K562 (cell line): ENCODE results near the gene KNOP1. TPM values are rescaled to one million over a fixed set of nuclear protein-coding genes. Genes with fewer than 3 reads are reported as not detected.

Experiments
- ATAC-seq: fragments of 200-7000 bp; cut with Tn5 transposase; 3 replicates; pipeline ENCODE4 v1.9.1; 2020; ENCODE audit warnings: moderate library complexity
- BruUV-seq: library from RNA; stranded (reverse); fragments of 400-500 nt; replicated peaks from 2 replicates; lab custom pipeline; 2021; lab: Mats Ljungman, UMichigan
- CTCF ChIA-PET: fragments of 300-600 bp; formaldehyde crosslinking; extraction: SDS; loops from one replicate; lab custom pipeline; 2021; ENCODE audit warnings: low intra/inter-chr PET ratio; lab: Yijun Ruan, JAX
- POLR2A ChIA-PET: fragments of 300-600, 350-650 bp; sonication (Branson Sonifier 250); formaldehyde crosslinking; extraction: SDS; loops from one replicate; lab custom pipeline; 2021; ENCODE audit warnings: antibody characterized with exemption, inconsistent platforms; lab: Yijun Ruan, JAX
- DNase-seq, 4 experiments: peaks; one replicate each; pipeline versions ENCODE4 v3.0.0 to v3.0.0-alpha.2; 2011 to 2018; ENCODE audit warnings: low spot score in 3 of 4, mixed read lengths in 3 of 4; ENCODE audit errors: extremely low read depth in 1 of 4
- FAIRE-seq: peaks from 2 replicates; lab custom pipeline; 2011; peaks lifted over from hg19 to GRCh38; lab: Jason Lieb, UNC
- H2AFZ ChIP-seq: 2 replicates; pipeline ENCODE4 v1.6.0; 2011; ENCODE audit warnings: low read depth, low read length, control low read depth, inconsistent platforms
- H3K27ac ChIP-seq: fragments of 200-600 bp; 3 replicates; pipeline ENCODE4 v1.8.0; 2011; ENCODE audit warnings: low read depth, mild to moderate bottlenecking, control low read depth, inconsistent platforms, low read length, moderate library complexity, mixed read lengths; ENCODE audit errors: extremely low read depth
- H3K27me3 ChIP-seq, 2 experiments: fragments of 300-600 bp in 1 of 2; 2 replicates in 1 of 2; 3 replicates in 1 of 2; pipeline versions ENCODE4 v1.6.0 to v1.8.0; 2011; ENCODE audit warnings: inconsistent platforms in 2 of 2, low read length in 2 of 2, mild to moderate bottlenecking in 1 of 2, mixed read lengths in 1 of 2, moderate library complexity in 1 of 2; ENCODE audit not compliant: control insufficient read depth in 2 of 2, insufficient read depth in 2 of 2
- H3K36me3 ChIP-seq: fragments of 300-600 bp; 3 replicates; pipeline ENCODE4 v1.8.0; 2011; ENCODE audit warnings: mild to moderate bottlenecking, low read length, inconsistent platforms; ENCODE audit not compliant: control insufficient read depth, insufficient read depth
- H3K4me1 ChIP-seq, 2 experiments: fragments of 200-600 bp in 1 of 2; replicated peaks in 1 of 2; 2 replicates in 1 of 2; 3 replicates in 1 of 2; pipeline versions ENCODE4 v1.5.1 to v1.8.0; 2011; ENCODE audit warnings: inconsistent platforms in 2 of 2, low read length in 2 of 2, mild to moderate bottlenecking in 1 of 2, mixed read lengths in 1 of 2, moderate library complexity in 1 of 2; ENCODE audit not compliant: control insufficient read depth in 2 of 2, insufficient read depth in 2 of 2
- H3K4me2 ChIP-seq: 2 replicates; pipeline ENCODE4 v1.6.1; 2011; ENCODE audit warnings: low read length, control low read depth, inconsistent platforms, mixed read lengths; ENCODE audit not compliant: insufficient read depth
- H3K4me3 ChIP-seq: fragments of 200-600 bp; sonication (generic), shearing (Covaris generic); 2 replicates; pipeline ENCODE4 v1.5.1; 2016; ENCODE audit warnings: control low read depth, inconsistent platforms
- H3K79me2 ChIP-seq: fragments of 200-600 bp; 3 replicates; pipeline ENCODE4 v1.8.0; 2011; ENCODE audit warnings: low read length, inconsistent platforms; ENCODE audit not compliant: control insufficient read depth, insufficient read depth
- H3K9ac ChIP-seq, 2 experiments: 2 replicates each; pipeline versions ENCODE4 v1.6.0 to v1.6.1; 2011; ENCODE audit warnings: low read depth in 2 of 2, low read length in 2 of 2, control low read depth in 1 of 2, inconsistent platforms in 1 of 2, mild to moderate bottlenecking in 1 of 2, mixed read lengths in 1 of 2; ENCODE audit not compliant: insufficient read depth in 1 of 2
- H3K9me1 ChIP-seq: one replicate; pipeline ENCODE4 v1.6.0; 2011; ENCODE audit warnings: inconsistent platforms, mild to moderate bottlenecking, low read length, moderate library complexity; ENCODE audit not compliant: control insufficient read depth, insufficient read depth
- H3K9me3 ChIP-seq: replicated peaks from 2 replicates; pipeline ENCODE4 v1.5.1; 2011; ENCODE audit warnings: low read depth, low read length, inconsistent platforms; ENCODE audit not compliant: control insufficient read depth, insufficient read depth
- H4K20me1 ChIP-seq: replicated peaks from 2 replicates; pipeline ENCODE4 v1.6.1; 2011; ENCODE audit warnings: low read length, inconsistent platforms, mixed read lengths; ENCODE audit not compliant: control insufficient read depth, insufficient read depth
- BRD4 ChIP-seq: fragments of 200-600 bp; sonication (generic); IDR thresholded peaks from 2 replicates; pipeline ENCODE4 v1.6.1; 2017; ENCODE audit warnings: inconsistent platforms
- CHCHD3 ChIP-seq: fragments of 250-450 bp; sonication (Bioruptor Pico); IDR thresholded peaks from 2 replicates; pipeline ENCODE4 v2.1.2; 2022; ENCODE audit warnings: mild to moderate bottlenecking
- EP400 ChIP-seq: fragments of 450-650 bp; IDR thresholded peaks from 2 replicates; pipeline ENCODE4 v1.6.1; 2017; ENCODE audit warnings: antibody characterized with exemption, mild to moderate bottlenecking, moderate library complexity
- NONO ChIP-seq, 2 experiments: fragments of 200-400 bp in 1 of 2; fragments of 450-650 bp in 1 of 2; formaldehyde crosslinking in 1 of 2; IDR thresholded peaks; 2 replicates each; pipeline ENCODE4 v1.6.1; 2017; ENCODE audit warnings: low read depth in 2 of 2, mild to moderate bottlenecking in 2 of 2, moderate library complexity in 2 of 2, low read length in 1 of 2
- NR4A1 ChIP-seq, 2 experiments: fragments of 250-450 bp in 1 of 2; fragments of 450-650 bp in 1 of 2; sonication (Bioruptor Pico) in 1 of 2; IDR thresholded peaks; 2 replicates each; pipeline versions ENCODE4 v1.4.0 to v1.6.1; 2016 to 2020; ENCODE audit warnings: mild to moderate bottlenecking in 2 of 2, missing compliant biosample characterization in 1 of 2, missing genetic modification characterization in 1 of 2, moderate library complexity in 1 of 2
- PHF21A ChIP-seq: fragments of 450-650 bp; IDR thresholded peaks from 2 replicates; pipeline ENCODE4 v1.6.1; 2017; ENCODE audit warnings: low read depth, borderline replicate concordance
- RBBP5 ChIP-seq: fragments of 200-600 bp; sonication (generic); IDR thresholded peaks from 2 replicates; pipeline ENCODE4 v1.6.1; 2012; ENCODE audit warnings: borderline replicate concordance, mild to moderate bottlenecking, low read length, control low read depth, inconsistent platforms; ENCODE audit not compliant: insufficient read depth, poor library complexity, severe bottlenecking
- RERE ChIP-seq: sonication (generic); formaldehyde crosslinking; IDR thresholded peaks from 2 replicates; pipeline ENCODE4 v1.8.0; 2023; ENCODE audit warnings: missing genetic modification reagents, mild to moderate bottlenecking, borderline replicate concordance
- TCF7 ChIP-seq: sonication (generic); IDR thresholded peaks from 2 replicates; pipeline ENCODE4 v1.6.1; 2016; ENCODE audit warnings: antibody characterized with exemption, borderline replicate concordance
- ZBTB7A ChIP-seq: IDR thresholded peaks from 2 replicates; pipeline ENCODE4 v1.6.1; 2011; ENCODE audit warnings: low read depth, mild to moderate bottlenecking, low read length, moderate library complexity, borderline replicate concordance; ENCODE audit not compliant: control insufficient read depth
- ZC3H8 ChIP-seq: fragments of 450-650 bp; IDR thresholded peaks from 2 replicates; pipeline ENCODE4 v1.6.1; 2017
- ZNF124 ChIP-seq: sonication (generic); formaldehyde crosslinking; IDR thresholded peaks from 2 replicates; pipeline ENCODE4 v1.8.1; 2022; ENCODE audit warnings: missing genetic modification reagents
- ZNF75A ChIP-seq: fragments of 450-650 bp; formaldehyde crosslinking; IDR thresholded peaks from 2 replicates; pipeline ENCODE4 v1.4.0; 2020; ENCODE audit warnings: mild to moderate bottlenecking
- WGBS: fragments of 100-300 bp; shearing (Covaris generic); methylation state at CpG from one replicate; pipeline ENCODE4 v1.1.6; 2016; ENCODE audit warnings: low coverage, mixed read lengths; ENCODE audit not compliant: insufficient coverage; ENCODE audit errors: missing lambda C conversion rate; 5-methylcytosine and 5-hydroxymethylcytosine counted together
- in situ Hi-C: fragments of 300-500 bp; cut with MboI; formaldehyde crosslinking; loops from 4 replicates; pipeline ENCODE4 v1.15.0; 2018; ENCODE audit warnings: inconsistent platforms, mixed read lengths
- intact Hi-C: fragments of 100-400 bp; cut with micrococcal nuclease; formaldehyde crosslinking; loops from 2 replicates; pipeline ENCODE4 v1.14.2; 2022
- polyA plus RNA-seq, 8 experiments: library from polyadenylated mRNA; depleted of rRNA in 4 of 8; stranded (reverse) in 5 of 8; unstranded in 3 of 8; fragments of >200 nt; fragmentation: Nextera tagmentation in 2 of 8; fragmentation: Illumina TruSeq in 1 of 8; extraction: Ambion mirVana in 2 of 8; extraction: Trizol in 1 of 8; gene quantifications; 2 replicates each; pipeline versions ENCODE4 v1.2.1 to v1.2.3, GENCODE V29; 2011 to 2014; ENCODE audit warnings: inconsistent platforms in 1 of 8, missing spikeins in 1 of 8
- total RNA-seq, 7 experiments: library from RNA; depleted of rRNA in 6 of 7; stranded (reverse); fragments of >200 nt in 6 of 7; fragmentation: Illumina TruSeq in 2 of 7; extraction: Trizol in 2 of 7; gene quantifications; 2 replicates each; pipeline versions ENCODE4 v1.2.1 to v1.2.3, GENCODE V29; 2011 to 2021; ENCODE audit warnings: low replicate concordance in 1 of 7
- TF ChIP-seq, protein P1 (sequence below): sonication (generic); formaldehyde crosslinking; IDR thresholded peaks from 2 replicates; pipeline ENCODE4 v1.8.1; 2023; ENCODE audit warnings: mild to moderate bottlenecking, missing genetic modification reagents, moderate library complexity

The KNOP1 gene
- total and polyA plus RNA-seq, 9 of the 15 experiments (the other 6 are each of a cell fraction or from before 2014, with no cell fraction given), result 22.4 to 57.6 (median 39.3) TPM

- TF ChIP-seq ZC3H8, result no peak
- TF ChIP-seq RBBP5, result no peak
- TF ChIP-seq PHF21A, result no peak
- TF ChIP-seq ZBTB7A, result no peak
- no peak for TF ChIP-seq NR4A1 (CRISPR knock-in tag; IDR thresholded peaks at IDR 0.05)
- no peak for TF ChIP-seq NR4A1 (tag; IDR thresholded peaks at IDR 0.05)
These were observed 49.0 kb upstream of the KNOP1 start (continued) for GRCh38 chr16:19766988-19767387.

DNA sequence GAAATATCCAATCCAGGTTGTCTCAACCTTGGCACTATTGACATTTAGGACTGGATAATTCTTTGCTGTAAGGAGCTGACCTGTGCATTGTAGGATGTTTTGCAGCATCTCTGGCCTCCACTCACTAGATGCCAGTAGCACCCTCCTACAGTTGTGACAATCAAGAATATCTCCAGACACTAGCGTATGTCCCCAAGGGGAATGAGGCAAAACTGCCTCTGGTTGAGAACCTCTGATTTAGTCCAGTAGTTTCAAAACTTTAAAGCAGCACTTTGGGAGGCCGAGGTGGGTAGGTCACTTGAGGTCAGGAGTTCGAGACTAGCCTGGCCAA is 48.5 kb upstream of the KNOP1 start:
- H3K36me3 ChIP-seq, result no peaks in the 10 kb centered on the region
- intact Hi-C loops, result no loop called here
- H3K27ac ChIP-seq, result no peak overlapping the region
- no peaks in the 10 kb centered on the region for H4K20me1 ChIP-seq
- CTCF ChIA-PET, result no interaction called here
- H3K9me1 ChIP-seq, result no peaks in the 10 kb centered on the region
- no peak overlapping the region for H3K9ac ChIP-seq
- ATAC-seq, result no peak
- H3K4me2 ChIP-seq, result no peak overlapping the region
- FAIRE-seq, result peak; percentile 26
- no peak overlapping the region for H3K4me3 ChIP-seq
- H2AFZ ChIP-seq, result no peak overlapping the region
- no peaks in the 10 kb centered on the region for H3K4me1 ChIP-seq
- no peaks in the 10 kb centered on the region for H3K9me3 ChIP-seq
- no peaks in the 10 kb centered on the region for H3K79me2 ChIP-seq
- TF ChIP-seq EP400, result no peak
- TF ChIP-seq ZNF75A (CRISPR knock-in tag), result no peak
- TF ChIP-seq TCF7, result no peak
- TF ChIP-seq, protein P1, sequence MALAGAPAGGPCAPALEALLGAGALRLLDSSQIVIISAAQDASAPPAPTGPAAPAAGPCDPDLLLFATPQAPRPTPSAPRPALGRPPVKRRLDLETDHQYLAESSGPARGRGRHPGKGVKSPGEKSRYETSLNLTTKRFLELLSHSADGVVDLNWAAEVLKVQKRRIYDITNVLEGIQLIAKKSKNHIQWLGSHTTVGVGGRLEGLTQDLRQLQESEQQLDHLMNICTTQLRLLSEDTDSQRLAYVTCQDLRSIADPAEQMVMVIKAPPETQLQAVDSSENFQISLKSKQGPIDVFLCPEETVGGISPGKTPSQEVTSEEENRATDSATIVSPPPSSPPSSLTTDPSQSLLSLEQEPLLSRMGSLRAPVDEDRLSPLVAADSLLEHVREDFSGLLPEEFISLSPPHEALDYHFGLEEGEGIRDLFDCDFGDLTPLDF (CRISPR knock-in tag), result no peak
- no peak for TF ChIP-seq BRD4
- no peak for TF ChIP-seq NONO (IDR thresholded peaks at IDR 0.05; ENCODE audit: low read depth in 2 of 2, low read length in 1 of 2)
- no peak for TF ChIP-seq ZNF124 (CRISPR knock-in tag)
- no peak for TF ChIP-seq CHCHD3 (CRISPR knock-in tag)
- no peak for TF ChIP-seq RERE (CRISPR knock-in tag)
- TF ChIP-seq, all 486 proteins: peak for 0
- DNase-seq, result no peak
- BruUV-seq, result no TSS peak
- 34% methylated on average over 3 of the region's 3 CpGs for WGBS
- in situ Hi-C loops, result no loop called here
- POLR2A ChIA-PET, result interaction anchor here (0.9 kb wide), 1 partner anchor 14 kb away, joined by 5 read pairs; no protein-coding TSS in a partner anchor
- H3K27me3 ChIP-seq, result no peaks in the 10 kb centered on the region
